ENCODE measurements around the gene NAT9. TPM values are rescaled to one million over a fixed set of nuclear protein-coding genes. Genes with fewer than 3 reads are reported as not detected.

Gene NAT9
- polyA plus RNA-seq, 4 donors, result 41.6 to 47.2 (median 43.9) TPM

GRCh38 chr17:74764751-74765286 lies 11.3 kb downstream of the NAT9 start:
- no peak for DNase-seq (ENCODE audit: low read depth in 4 of 4, low spot score in 3 of 4)

GRCh38 chr17:74763565-74764387 lies 12.4 kb downstream of the NAT9 start:
- peak in 2 of 4 donors; percentile 71 to 74 for DNase-seq (ENCODE audit: low read depth in 4 of 4, low spot score in 3 of 4)

GRCh38 chr17:74761931-74762330 lies 14.2 kb downstream of the NAT9 start:
- DNase-seq (ENCODE audit: low read depth in 4 of 4, low spot score in 3 of 4), result no peak

GRCh38 chr17:74761419-74761818 lies 14.7 kb downstream of the NAT9 start:
- DNase-seq (ENCODE audit: low read depth in 4 of 4, low spot score in 3 of 4), result no peak

GRCh38 chr17:74760404-74761105 lies 15.6 kb downstream of the NAT9 start:
- DNase-seq (ENCODE audit: low read depth in 4 of 4, low spot score in 3 of 4), result no peak

GRCh38 chr17:74759941-74760340 lies 16.2 kb downstream of the NAT9 start:
- no peak for DNase-seq (ENCODE audit: low read depth in 4 of 4, low spot score in 3 of 4)

GRCh38 chr17:74759243-74759801 lies 16.8 kb downstream of the NAT9 start:
- DNase-seq (ENCODE audit: low read depth in 4 of 4, low spot score in 3 of 4), result no peak

- DNase-seq (ENCODE audit: low read depth in 4 of 4, low spot score in 3 of 4), result no peak
These were observed 17.3 kb downstream of the NAT9 start for GRCh38 chr17:74758848-74759168.

GRCh38 chr17:74757931-74758847 lies 18.0 kb downstream of the NAT9 start:
- DNase-seq (ENCODE audit: low read depth in 4 of 4, low spot score in 3 of 4), result no peak

GRCh38 chr17:74757502-74757901 lies 18.6 kb downstream of the NAT9 start:
- no peak for DNase-seq (ENCODE audit: low read depth in 4 of 4, low spot score in 3 of 4)

GRCh38 chr17:74756891-74757290 lies 19.3 kb downstream of the NAT9 start:
- DNase-seq (ENCODE audit: low read depth in 4 of 4, low spot score in 3 of 4), result no peak

GRCh38 chr17:74755533-74755932 lies 20.6 kb downstream of the NAT9 start:
- DNase-seq (ENCODE audit: low read depth in 4 of 4, low spot score in 3 of 4), result no peak

GRCh38 chr17:74754832-74755231 lies 21.3 kb downstream of the NAT9 start:
- no peak for DNase-seq (ENCODE audit: low read depth in 4 of 4, low spot score in 3 of 4)

GRCh38 chr17:74752822-74753401 lies 23.2 kb downstream of the NAT9 start:
- DNase-seq (ENCODE audit: low read depth in 4 of 4, low spot score in 3 of 4), result no peak

GRCh38 chr17:74752415-74752814 lies 23.7 kb downstream of the NAT9 start:
- DNase-seq (ENCODE audit: low read depth in 4 of 4, low spot score in 3 of 4), result no peak

- DNase-seq (ENCODE audit: low read depth in 4 of 4, low spot score in 3 of 4), result no peak
These were observed 25.6 kb downstream of the NAT9 start for GRCh38 chr17:74750327-74751069.

- no peak for DNase-seq (ENCODE audit: low read depth in 4 of 4, low spot score in 3 of 4)
These were observed 26.2 kb downstream of the NAT9 start for GRCh38 chr17:74750039-74750326.

GRCh38 chr17:74749279-74750038 lies 26.7 kb downstream of the NAT9 start:
- DNase-seq (ENCODE audit: low read depth in 4 of 4, low spot score in 3 of 4), result no peak
